Panc1 (cell line): ENCODE data around the gene SPTBN1. TPM values are rescaled to one million over a fixed set of nuclear protein-coding genes. Genes with fewer than 3 reads are reported as not detected.

Experiments
- ATAC-seq: fragments of 200-7000 bp; cut with Tn5 transposase; 2 replicates; pipeline ENCODE4 v1.9.1; 2020; ENCODE audit warnings: mild to moderate bottlenecking, moderate library complexity
- BruUV-seq: library from RNA; stranded (reverse); fragments of 400-500 nt; replicated peaks from 2 replicates; lab custom pipeline; 2021; lab: Mats Ljungman, UMichigan
- CTCF ChIA-PET: fragments of 300-600 bp; sonication (Branson Sonifier 250); formaldehyde crosslinking; loops from one replicate; lab custom pipeline; 2022; ENCODE audit warnings: antibody characterized with exemption; lab: Charles Lee
- POLR2A ChIA-PET: fragments of 300-600 bp; sonication (Branson Sonifier 250); formaldehyde crosslinking; loops from one replicate; lab custom pipeline; 2022; ENCODE audit warnings: antibody characterized with exemption; lab: Charles Lee
- DNase-seq: peaks from one replicate; pipeline ENCODE4 v3.0.0-alpha.2; 2010; ENCODE audit warnings: low read depth, low spot score
- H3K27ac ChIP-seq: 2 replicates; pipeline ENCODE4 v1.5.1; 2011; ENCODE audit warnings: mild to moderate bottlenecking, low read length, inconsistent platforms
- H3K27me3 ChIP-seq: fragments of 200-500 bp; sonication (Bioruptor generic); 2 replicates; pipeline ENCODE4 v1.6.0; 2014; ENCODE audit warnings: low read length, inconsistent platforms; ENCODE audit not compliant: control insufficient read depth, insufficient read depth
- H3K36me3 ChIP-seq: fragments of 200-500 bp; sonication (Bioruptor generic); 2 replicates; pipeline ENCODE4 v1.5.1; 2014; ENCODE audit warnings: inconsistent platforms, mild to moderate bottlenecking, low read length, moderate library complexity; ENCODE audit not compliant: control insufficient read depth, insufficient read depth
- H3K4me1 ChIP-seq: 2 replicates; pipeline ENCODE4 v1.5.1; 2011; ENCODE audit warnings: inconsistent platforms, mild to moderate bottlenecking, low read length, moderate library complexity; ENCODE audit not compliant: control insufficient read depth, insufficient read depth
- H3K4me3 ChIP-seq, 2 experiments: 2 replicates each; pipeline ENCODE4 v1.5.1; 2011 to 2012; ENCODE audit warnings: low read depth in 2 of 2, low read length in 2 of 2, mild to moderate bottlenecking in 2 of 2, inconsistent platforms in 1 of 2, moderate library complexity in 1 of 2
- H3K9me3 ChIP-seq: fragments of 200-500 bp; sonication (Bioruptor generic); 2 replicates; pipeline ENCODE4 v1.5.1; 2014; ENCODE audit warnings: low read depth, mild to moderate bottlenecking, inconsistent platforms, low read length, moderate library complexity; ENCODE audit not compliant: control insufficient read depth, insufficient read depth
- CTCF ChIP-seq: fragments of 450-650 bp; IDR thresholded peaks from 2 replicates; pipeline ENCODE4 v1.5.1; 2017; ENCODE audit warnings: mild to moderate bottlenecking
- POLR2AphosphoS5 ChIP-seq: IDR thresholded peaks from 2 replicates; pipeline ENCODE4 v1.6.1; 2012; ENCODE audit warnings: mild to moderate bottlenecking, low read depth, low read length, moderate library complexity
- REST ChIP-seq, 2 experiments: IDR thresholded peaks; 2 replicates each; pipeline ENCODE4 v1.6.1; 2011 to 2012; ENCODE audit warnings: low read depth in 2 of 2, control low read depth in 1 of 2, low read length in 1 of 2, mild to moderate bottlenecking in 1 of 2, moderate library complexity in 1 of 2; ENCODE audit not compliant: insufficient read depth in 1 of 2
- SIN3A ChIP-seq: IDR thresholded peaks from 2 replicates; pipeline ENCODE4 v1.6.1; 2012; ENCODE audit warnings: low read depth, mild to moderate bottlenecking, low read length, moderate library complexity, borderline replicate concordance; ENCODE audit not compliant: insufficient read depth
- TCF7L2 ChIP-seq: IDR thresholded peaks from 2 replicates; pipeline ENCODE4 v1.6.1; 2011; ENCODE audit warnings: mild to moderate bottlenecking, low read depth, low read length, inconsistent platforms
- in situ Hi-C: cut with HindIII; loops from 2 replicates; pipeline ENCODE4 v1.10.0; 2016; ENCODE audit warnings: low sequenced_read_pairs, low pct_unique_long_range_greater_than_20kb
- intact Hi-C: fragments of 100-400 bp; cut with micrococcal nuclease; formaldehyde crosslinking; loops from one replicate; pipeline ENCODE4 v1.10.0; 2022; ENCODE audit not compliant: unreplicated experiment
- total RNA-seq: library from RNA; stranded (reverse); gene quantifications from one replicate; pipeline ENCODE4 v1.2.1, GENCODE V29; 2021; ENCODE audit not compliant: unreplicated experiment

The SPTBN1 gene
- total RNA-seq, 1 experiment from 2014 or later, result 169 TPM

- H3K4me1 ChIP-seq, result no peaks in the 10 kb centered on the region
- H3K36me3 ChIP-seq, result no peaks in the 10 kb centered on the region
- ATAC-seq (no peak), DNase-seq (no peak)
- H3K27ac ChIP-seq, result no peak overlapping the region
- intact Hi-C loops, result no loop called here
- H3K9me3 ChIP-seq, result no peaks in the 10 kb centered on the region
- TF ChIP-seq TCF7L2, result no peak
- no peak for TF ChIP-seq REST (IDR thresholded peaks at IDR 0.05; ENCODE audit: insufficient read depth in 1 of 2, low read depth in 2 of 2, low read length in 1 of 2)
- TF ChIP-seq SIN3A, result no peak
- TF ChIP-seq POLR2AphosphoS5, result no peak
- ChIA-PET POLR2A (no interaction called here), CTCF (interaction anchor here (1.2 to 1.5 kb wide), 2 partner anchors 12 to 586 kb away, joined by 3 read pairs; no protein-coding TSS in a partner anchor)
- in situ Hi-C loops, result no loop called here
- no peak overlapping the region for H3K4me3 ChIP-seq
- no peaks in the 10 kb centered on the region; the same call in 1 of the 2 replicates for H3K27me3 ChIP-seq
- no TSS peak for BruUV-seq
These were observed 236.4 kb downstream of the SPTBN1 start for GRCh38 chr2:54692556-54692955.

- intact Hi-C loops (no loop called here), in situ Hi-C loops (no loop called here)
- ChIA-PET POLR2A (no interaction called here), CTCF (interaction anchor here (1.0 kb wide), 1 partner anchor 9 kb away, joined by 4 read pairs; no protein-coding TSS in a partner anchor)
- Histone ChIP-seq H3K4me3 (no peak overlapping the region), H3K36me3 (no peaks in the 10 kb centered on the region), H3K27ac (no peak overlapping the region), H3K4me1 (no peaks in the 10 kb centered on the region), H3K27me3 (no peaks in the 10 kb centered on the region), H3K9me3 (no peaks in the 10 kb centered on the region)
- DNase-seq (no peak), ATAC-seq (no peak)
- no TSS peak for BruUV-seq
- TF ChIP-seq TCF7L2 (no peak), REST (IDR thresholded peaks at IDR 0.05; ENCODE audit: insufficient read depth in 1 of 2, low read depth in 2 of 2, low read length in 1 of 2) (no peak), POLR2AphosphoS5 (no peak), SIN3A (no peak), CTCF (no peak)
These were observed 239.3 kb downstream of the SPTBN1 start for GRCh38 chr2:54695378-54695777.
